ENCODE results near the gene FLNA.
"Not testable (repeated sequence)": the region's sequence is repeated elsewhere in the genome, so short reads cannot be mapped to it uniquely, and the experiment has no call there.

The FLNA gene

GRCh38 chrX:154348114-154348531 is 26.3 kb downstream of the FLNA start:
- Histone ChIP-seq H3K9me3 (ENCODE audit: low read length) (no peaks in the 10 kb centered on the region), H3K36me3 (ENCODE audit: insufficient read depth, low read length) (peaks cover 31% of the 10 kb centered on the region), H3K4me3 (ENCODE audit: low read length) (no peak overlapping the region), H2AFZ (ENCODE audit: low read depth, low read length) (no peak overlapping the region), H3K27me3 (ENCODE audit: insufficient read depth, low read length) (no peaks in the 10 kb centered on the region), H3K4me1 (ENCODE audit: insufficient read depth, low read length) (no peaks in the 10 kb centered on the region)

- H3K4me1 ChIP-seq (ENCODE audit: insufficient read depth, low read length); H3K36me3 ChIP-seq (ENCODE audit: insufficient read depth, low read length); H3K4me3 ChIP-seq (ENCODE audit: low read length); H3K27me3 ChIP-seq (ENCODE audit: insufficient read depth, low read length); H2AFZ ChIP-seq (ENCODE audit: low read depth, low read length); H3K9me3 ChIP-seq (ENCODE audit: low read length): not testable (repeated sequence)
These were observed 30.8 kb downstream of the FLNA start for GRCh38 chrX:154343620-154344019.

GRCh38 chrX:154343063-154343462 is 31.4 kb downstream of the FLNA start:
- H3K36me3 ChIP-seq (ENCODE audit: insufficient read depth, low read length); H3K4me1 ChIP-seq (ENCODE audit: insufficient read depth, low read length); H3K4me3 ChIP-seq (ENCODE audit: low read length); H2AFZ ChIP-seq (ENCODE audit: low read depth, low read length); H3K27me3 ChIP-seq (ENCODE audit: insufficient read depth, low read length); H3K9me3 ChIP-seq (ENCODE audit: low read length): not testable (repeated sequence)

GRCh38 chrX:154341399-154342298 is 32.8 kb downstream of the FLNA start:
- not testable (repeated sequence) for H3K4me1 ChIP-seq (ENCODE audit: insufficient read depth, low read length); H2AFZ ChIP-seq (ENCODE audit: low read depth, low read length); H3K9me3 ChIP-seq (ENCODE audit: low read length); H3K4me3 ChIP-seq (ENCODE audit: low read length); H3K36me3 ChIP-seq (ENCODE audit: insufficient read depth, low read length); H3K27me3 ChIP-seq (ENCODE audit: insufficient read depth, low read length)

GRCh38 chrX:154334496-154334895 is 39.9 kb downstream of the FLNA start:
- Histone ChIP-seq H3K4me3 (ENCODE audit: low read length) (no peak overlapping the region), H3K27me3 (ENCODE audit: insufficient read depth, low read length) (peaks cover 35% of the 10 kb centered on the region), H3K36me3 (ENCODE audit: insufficient read depth, low read length) (no peaks in the 10 kb centered on the region), H3K9me3 (ENCODE audit: low read length) (no peaks in the 10 kb centered on the region), H2AFZ (ENCODE audit: low read depth, low read length) (no peak overlapping the region), H3K4me1 (ENCODE audit: insufficient read depth, low read length) (peaks cover 2% of the 10 kb centered on the region)

- Histone ChIP-seq H3K4me1 (ENCODE audit: insufficient read depth, low read length) (peaks cover 6% of the 10 kb centered on the region), H3K27me3 (ENCODE audit: insufficient read depth, low read length) (peaks cover 40% of the 10 kb centered on the region)
These were observed 40.6 kb downstream of the FLNA start for GRCh38 chrX:154333837-154334271.

GRCh38 chrX:154333116-154333515 is 41.3 kb downstream of the FLNA start:
- H2AFZ ChIP-seq (ENCODE audit: low read depth, low read length), result no peak overlapping the region
- H3K4me1 ChIP-seq (ENCODE audit: insufficient read depth, low read length), result peaks cover 6% of the 10 kb centered on the region
- peaks cover 40% of the 10 kb centered on the region for H3K27me3 ChIP-seq (ENCODE audit: insufficient read depth, low read length)
- no peaks in the 10 kb centered on the region for H3K9me3 ChIP-seq (ENCODE audit: low read length)
- H3K36me3 ChIP-seq (ENCODE audit: insufficient read depth, low read length), result no peaks in the 10 kb centered on the region
- H3K4me3 ChIP-seq (ENCODE audit: low read length), result no peak overlapping the region

More at GRCh38 chrX:154333837-154334271, 40.6 kb downstream of the FLNA start:
- H3K36me3 ChIP-seq (ENCODE audit: insufficient read depth, low read length), result no peaks in the 10 kb centered on the region
- no peak overlapping the region for H2AFZ ChIP-seq (ENCODE audit: low read depth, low read length)
- no peaks in the 10 kb centered on the region for H3K9me3 ChIP-seq (ENCODE audit: low read length)
- H3K4me3 ChIP-seq (ENCODE audit: low read length), result no peak overlapping the region

- peaks cover 40% of the 10 kb centered on the region for H3K27me3 ChIP-seq (ENCODE audit: insufficient read depth, low read length)
- no peak overlapping the region for H3K4me3 ChIP-seq (ENCODE audit: low read length)
- H3K9me3 ChIP-seq (ENCODE audit: low read length), result no peaks in the 10 kb centered on the region
- H3K4me1 ChIP-seq (ENCODE audit: insufficient read depth, low read length), result peaks cover 6% of the 10 kb centered on the region
- no peaks in the 10 kb centered on the region for H3K36me3 ChIP-seq (ENCODE audit: insufficient read depth, low read length)
- no peak overlapping the region for H2AFZ ChIP-seq (ENCODE audit: low read depth, low read length)
These were observed 41.9 kb downstream of the FLNA start for GRCh38 chrX:154332561-154332960.

- H3K36me3 ChIP-seq (ENCODE audit: insufficient read depth, low read length), result no peaks in the 10 kb centered on the region
- no peaks in the 10 kb centered on the region for H3K9me3 ChIP-seq (ENCODE audit: low read length)
- no peak overlapping the region for H2AFZ ChIP-seq (ENCODE audit: low read depth, low read length)
- peaks cover 6% of the 10 kb centered on the region for H3K4me1 ChIP-seq (ENCODE audit: insufficient read depth, low read length)
- no peak overlapping the region for H3K4me3 ChIP-seq (ENCODE audit: low read length)
- H3K27me3 ChIP-seq (ENCODE audit: insufficient read depth, low read length), result peaks cover 39% of the 10 kb centered on the region
These were observed 45.1 kb downstream of the FLNA start for GRCh38 chrX:154329294-154329693.

GRCh38 chrX:154328646-154329045 is 45.8 kb downstream of the FLNA start:
- Histone ChIP-seq H3K27me3 (ENCODE audit: insufficient read depth, low read length) (peaks cover 36% of the 10 kb centered on the region), H3K36me3 (ENCODE audit: insufficient read depth, low read length) (no peaks in the 10 kb centered on the region), H3K4me3 (ENCODE audit: low read length) (no peak overlapping the region), H3K9me3 (ENCODE audit: low read length) (no peaks in the 10 kb centered on the region), H3K4me1 (ENCODE audit: insufficient read depth, low read length) (peaks cover 6% of the 10 kb centered on the region), H2AFZ (ENCODE audit: low read depth, low read length) (no peak overlapping the region)

- Histone ChIP-seq H3K9me3 (ENCODE audit: low read length) (no peaks in the 10 kb centered on the region), H3K27me3 (ENCODE audit: insufficient read depth, low read length) (peaks cover 40% of the 10 kb centered on the region), H3K4me3 (ENCODE audit: low read length) (no peak overlapping the region), H3K4me1 (ENCODE audit: insufficient read depth, low read length) (peaks cover 6% of the 10 kb centered on the region), H3K36me3 (ENCODE audit: insufficient read depth, low read length) (no peaks in the 10 kb centered on the region), H2AFZ (ENCODE audit: low read depth, low read length) (no peak overlapping the region)
These were observed 47.2 kb downstream of the FLNA start for GRCh38 chrX:154327038-154327820.

GRCh38 chrX:154325541-154325940 is 48.9 kb downstream of the FLNA start:
- no peaks in the 10 kb centered on the region for H3K9me3 ChIP-seq (ENCODE audit: low read length)
- no peak overlapping the region for H2AFZ ChIP-seq (ENCODE audit: low read depth, low read length)
- peaks cover 6% of the 10 kb centered on the region for H3K4me1 ChIP-seq (ENCODE audit: insufficient read depth, low read length)
- peaks cover 39% of the 10 kb centered on the region for H3K27me3 ChIP-seq (ENCODE audit: insufficient read depth, low read length)
- H3K36me3 ChIP-seq (ENCODE audit: insufficient read depth, low read length), result no peaks in the 10 kb centered on the region
- H3K4me3 ChIP-seq (ENCODE audit: low read length), result no peak overlapping the region

GRCh38 chrX:154323537-154323936 is 50.9 kb downstream of the FLNA start:
- Histone ChIP-seq H2AFZ (ENCODE audit: low read depth, low read length) (no peak overlapping the region), H3K4me1 (ENCODE audit: insufficient read depth, low read length) (no peaks in the 10 kb centered on the region), H3K36me3 (ENCODE audit: insufficient read depth, low read length) (no peaks in the 10 kb centered on the region), H3K4me3 (ENCODE audit: low read length) (no peak overlapping the region), H3K9me3 (ENCODE audit: low read length) (no peaks in the 10 kb centered on the region), H3K27me3 (ENCODE audit: insufficient read depth, low read length) (peaks cover 36% of the 10 kb centered on the region)
